HG03135 (cell line): Measurements from ENCODE around the gene SMOC1.

Experiments
- ATAC-seq: cut with Tn5 transposase; IDR thresholded peaks from one replicate; pipeline ENCODE4 v1.9.1; 2021; ENCODE audit warnings: mild to moderate bottlenecking, moderate library complexity; ENCODE audit not compliant: unreplicated experiment

The SMOC1 gene

GRCh38 chr14:69861025-69861569, 18.1 kb upstream of the SMOC1 start:
- no peak for ATAC-seq

- no peak for ATAC-seq
Observed at GRCh38 chr14:69863083-69863482, 16.1 kb upstream of the SMOC1 start.

- ATAC-seq = no peak
Observed at GRCh38 chr14:69865701-69866365, 13.4 kb upstream of the SMOC1 start.

GRCh38 chr14:69868363-69868963, 10.8 kb upstream of the SMOC1 start:
- ATAC-seq = no peak

- ATAC-seq = no peak
Observed at GRCh38 chr14:69870613-69871012, 8.6 kb upstream of the SMOC1 start.

- ATAC-seq = no peak
Observed at GRCh38 chr14:69873877-69874780, 5.1 kb upstream of the SMOC1 start.

GRCh38 chr14:69876221-69876847, 2.9 kb upstream of the SMOC1 start:
- no peak for ATAC-seq

- no peak for ATAC-seq
Observed at GRCh38 chr14:69876848-69877306, 2.3 kb upstream of the SMOC1 start.

- ATAC-seq = no peak
Observed at GRCh38 chr14:69877492-69877891, 1.7 kb upstream of the SMOC1 start.

- no peak for ATAC-seq
Observed at GRCh38 chr14:69878251-69878650, 965 bp upstream of the SMOC1 start.

GRCh38 chr14:69880044-69880487, 850 bp downstream of the SMOC1 start:
- no peak for ATAC-seq

GRCh38 chr14:69880893-69881292, 1.7 kb downstream of the SMOC1 start:
- ATAC-seq = no peak

- ATAC-seq = no peak
Observed at GRCh38 chr14:69882116-69882864, 3.1 kb downstream of the SMOC1 start.

- no peak for ATAC-seq
Observed at GRCh38 chr14:69882915-69883314, 3.7 kb downstream of the SMOC1 start.

GRCh38 chr14:69886453-69887242, 7.4 kb downstream of the SMOC1 start:
- ATAC-seq = no peak

GRCh38 chr14:69887740-69888657, 8.8 kb downstream of the SMOC1 start:
- no peak for ATAC-seq

- no peak for ATAC-seq
Observed at GRCh38 chr14:69891422-69891821, 12.2 kb downstream of the SMOC1 start.

- ATAC-seq = no peak
Observed at GRCh38 chr14:69895109-69895508, 15.9 kb downstream of the SMOC1 start.
